Activated CD8-positive, alpha-beta memory T cell treated with anti-CD3 and anti-CD28 coated beads, Interleukin-2, amount 10 ng/mL, durations not matched to agents 7 days and 5 days (primary cell): Measurements from ENCODE around the gene UXS1. TPM values are rescaled to one million over a fixed set of nuclear protein-coding genes. Genes with fewer than 3 reads are reported as not detected.

ENCODE experiments used
- ATAC-seq: fragments of 150-1000 bp; cut with Tn5 transposase; one replicate; pipeline ENCODE4 v1.10.0; 2021; ENCODE audit warnings: moderate library complexity
- CTCF ChIA-PET: fragments of 350-600 bp; sonication (Branson Sonifier 250); formaldehyde crosslinking; loops from one replicate; lab custom pipeline; 2021; ENCODE audit warnings: antibody characterized with exemption; lab: Charles Lee
- DNase-seq: peaks from one replicate; pipeline ENCODE4 v3.0.0-alpha.2; 2020
- H3K27ac Mint-ChIP-seq: one replicate; pipeline ENCODE4 v1.8.0; 2021; ENCODE audit warnings: mild to moderate bottlenecking, mixed read lengths
- H3K27me3 Mint-ChIP-seq: one replicate; pipeline ENCODE4 v1.8.0; 2021; ENCODE audit warnings: mixed read lengths
- H3K36me3 Mint-ChIP-seq: one replicate; pipeline ENCODE4 v1.8.0; 2021; ENCODE audit warnings: mild to moderate bottlenecking, mixed read lengths
- H3K4me1 Mint-ChIP-seq: one replicate; pipeline ENCODE4 v1.8.0; 2021; ENCODE audit warnings: mixed read lengths
- H3K4me3 Mint-ChIP-seq: one replicate; pipeline ENCODE4 v1.8.0; 2021; ENCODE audit warnings: mild to moderate bottlenecking, moderate library complexity, mixed read lengths
- H3K9me3 Mint-ChIP-seq: one replicate; pipeline ENCODE4 v1.8.0; 2022; ENCODE audit warnings: low read depth, mixed read lengths
- total RNA-seq, 2 experiments: library from RNA; stranded (reverse); gene quantifications; one replicate each; pipeline ENCODE4 v1.2.3, GENCODE V29; 2021

The UXS1 gene
- total RNA-seq, 2 experiments from 2014 or later, result 90.0 to 115 TPM

DNA sequence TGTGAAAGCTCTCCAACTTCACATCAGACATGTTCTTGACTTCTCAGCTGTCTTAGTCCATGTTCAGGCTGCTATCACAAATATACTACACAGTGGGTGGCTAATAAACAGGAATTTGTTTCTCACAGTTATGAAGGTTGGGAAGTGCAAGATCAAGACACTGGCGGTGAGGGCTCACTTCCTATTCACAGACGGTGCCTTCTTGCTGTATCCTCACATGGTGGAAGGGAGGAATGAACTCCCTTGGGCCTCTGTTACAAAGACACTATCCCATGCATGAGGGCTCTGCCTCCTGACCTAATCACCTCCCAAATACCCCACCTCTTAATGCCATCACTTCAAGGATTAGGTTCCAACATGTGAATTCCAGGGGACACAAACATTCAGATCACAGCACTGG lies 9.7 kb downstream of the UXS1 start:
- Mint-ChIP-seq H3K4me1 (peaks cover 45% of the 10 kb centered on the region), H3K27me3 (no peaks in the 10 kb centered on the region), H3K36me3 (peaks cover 25% of the 10 kb centered on the region), H3K9me3 (no peaks in the 10 kb centered on the region), H3K4me3 (no peak overlapping the region), H3K27ac (no peak overlapping the region)
- DNase-seq (no peak), ATAC-seq (no peak)
- CTCF ChIA-PET, result interaction anchor here (1.3 to 3.1 kb wide), 2 partner anchors 9 to 79 kb away, joined by 3 to 7 read pairs; no protein-coding TSS in a partner anchor

DNA sequence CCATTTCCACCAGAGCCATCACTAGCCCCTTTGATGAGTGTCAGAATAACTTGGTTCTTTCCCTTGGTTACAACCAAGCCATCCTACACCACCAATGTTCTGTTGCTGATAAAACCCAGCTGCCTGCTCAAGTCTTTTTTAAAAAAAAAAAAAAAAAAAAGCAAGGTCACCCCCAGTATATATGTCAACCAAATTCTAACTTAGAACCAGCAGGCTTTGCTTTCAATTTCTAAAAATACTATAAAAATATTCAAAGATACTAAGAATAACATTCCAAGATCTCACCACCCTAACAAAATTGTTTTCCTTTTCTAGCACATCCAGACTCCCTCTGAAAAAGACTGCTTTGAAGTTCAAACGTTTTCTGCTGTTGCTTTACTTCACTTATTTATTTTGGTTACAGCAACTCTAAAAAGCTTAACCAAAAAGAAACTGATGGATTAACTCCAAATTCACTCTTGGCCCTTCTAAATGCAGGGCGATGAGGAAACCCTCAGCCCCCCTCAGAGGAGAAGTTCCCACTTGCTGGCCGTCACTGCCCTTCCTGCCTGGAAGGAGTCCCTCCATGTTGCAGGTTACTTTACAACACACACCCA lies 10.9 kb downstream of the UXS1 start:
- Mint-ChIP-seq H3K4me1 (peaks cover 33% of the 10 kb centered on the region), H3K9me3 (no peaks in the 10 kb centered on the region), H3K36me3 (peaks cover 21% of the 10 kb centered on the region), H3K27me3 (no peaks in the 10 kb centered on the region), H3K27ac (no peak overlapping the region), H3K4me3 (no peak overlapping the region)
- DNase-seq (no peak), ATAC-seq (no peak)
- CTCF ChIA-PET, result interaction anchor here (1.0 to 3.1 kb wide), 4 partner anchors 10 to 78 kb away, joined by 3 to 13 read pairs (median 5); no protein-coding TSS in a partner anchor

DNA sequence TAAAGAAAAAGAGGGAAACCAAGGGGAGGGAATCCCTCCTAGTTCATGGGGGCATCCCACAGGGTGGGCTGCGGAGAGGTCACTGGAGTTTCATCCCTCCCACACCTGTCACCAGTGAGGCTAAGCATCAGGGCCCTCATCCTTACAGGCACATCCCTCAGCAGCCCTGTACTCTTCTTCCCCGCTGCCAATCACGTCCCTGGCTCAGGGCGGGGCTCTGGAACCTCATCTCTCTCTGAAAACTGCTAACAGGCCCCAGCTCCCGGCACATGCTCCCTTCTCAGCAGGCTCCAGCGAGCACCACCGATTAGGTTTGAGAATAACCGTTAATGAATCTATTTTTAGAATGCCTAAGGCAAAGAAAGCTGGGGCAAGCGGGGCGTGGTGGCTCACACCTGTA lies 13.0 kb downstream of the UXS1 start:
- H3K4me1 Mint-ChIP-seq, result peaks cover 28% of the 10 kb centered on the region

DNA sequence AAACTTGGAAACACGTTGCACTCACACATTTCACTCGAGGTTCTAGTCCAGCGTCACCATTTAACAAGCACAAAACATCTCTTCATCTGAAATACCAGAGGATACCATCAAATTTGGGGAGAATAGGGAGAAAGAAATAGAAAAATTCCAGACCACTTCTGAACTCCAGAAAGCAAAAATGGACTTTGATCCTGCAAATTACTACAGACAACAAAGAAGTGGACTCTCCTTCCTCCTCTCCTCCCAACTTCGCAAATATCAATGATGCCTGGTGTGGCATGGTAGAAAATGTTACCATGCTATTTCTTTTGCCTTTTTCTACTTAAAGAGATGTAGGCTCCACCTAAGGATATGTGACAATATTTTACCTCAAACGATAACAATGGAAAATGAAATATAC lies 13.5 kb downstream of the UXS1 start:
- peaks cover 26% of the 10 kb centered on the region for H3K4me1 Mint-ChIP-seq
- DNase-seq (no peak), ATAC-seq (no peak)
- H3K36me3 Mint-ChIP-seq, result peaks cover 13% of the 10 kb centered on the region
- H3K9me3 Mint-ChIP-seq, result no peaks in the 10 kb centered on the region
- H3K27me3 Mint-ChIP-seq, result no peaks in the 10 kb centered on the region
- no peak overlapping the region for H3K4me3 Mint-ChIP-seq
- CTCF ChIA-PET, result no interaction called here
- H3K27ac Mint-ChIP-seq, result no peak overlapping the region

More for the DNA sequence above, 13.0 kb downstream of the UXS1 start:
- Mint-ChIP-seq H3K27me3 (no peaks in the 10 kb centered on the region), H3K36me3 (peaks cover 17% of the 10 kb centered on the region), H3K4me3 (no peak overlapping the region), H3K9me3 (no peaks in the 10 kb centered on the region), H3K27ac (no peak overlapping the region)
- no peak for DNase-seq
- CTCF ChIA-PET, result no interaction called here
- no peak for ATAC-seq

DNA sequence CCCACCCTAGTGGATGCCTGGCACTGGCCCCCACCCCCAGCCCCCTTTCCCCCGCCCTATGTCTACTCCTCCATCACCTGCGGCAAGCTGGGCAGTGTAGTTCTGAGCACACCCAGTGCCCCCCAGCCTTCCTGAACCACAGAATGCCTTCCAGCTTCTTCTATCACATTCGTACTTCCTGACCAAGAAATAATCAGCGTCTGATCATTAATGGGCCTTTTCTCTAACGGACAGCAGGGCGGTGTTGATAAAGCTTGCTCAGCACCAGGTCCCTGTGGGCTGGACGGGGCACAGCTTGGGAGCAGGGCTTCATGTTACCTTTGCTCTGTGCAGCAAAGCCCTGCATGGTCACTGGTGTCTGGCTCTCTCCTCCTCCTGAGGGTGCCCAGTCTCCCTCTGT lies 15.4 kb downstream of the UXS1 start:
- no peak overlapping the region for H3K4me3 Mint-ChIP-seq
- H3K27ac Mint-ChIP-seq, result no peak overlapping the region
- no peak for ATAC-seq
- H3K36me3 Mint-ChIP-seq, result peaks cover 7% of the 10 kb centered on the region
- no peaks in the 10 kb centered on the region for H3K9me3 Mint-ChIP-seq
- no peaks in the 10 kb centered on the region for H3K27me3 Mint-ChIP-seq
- H3K4me1 Mint-ChIP-seq, result peaks cover 20% of the 10 kb centered on the region
- no peak for DNase-seq
- CTCF ChIA-PET, result no interaction called here

DNA sequence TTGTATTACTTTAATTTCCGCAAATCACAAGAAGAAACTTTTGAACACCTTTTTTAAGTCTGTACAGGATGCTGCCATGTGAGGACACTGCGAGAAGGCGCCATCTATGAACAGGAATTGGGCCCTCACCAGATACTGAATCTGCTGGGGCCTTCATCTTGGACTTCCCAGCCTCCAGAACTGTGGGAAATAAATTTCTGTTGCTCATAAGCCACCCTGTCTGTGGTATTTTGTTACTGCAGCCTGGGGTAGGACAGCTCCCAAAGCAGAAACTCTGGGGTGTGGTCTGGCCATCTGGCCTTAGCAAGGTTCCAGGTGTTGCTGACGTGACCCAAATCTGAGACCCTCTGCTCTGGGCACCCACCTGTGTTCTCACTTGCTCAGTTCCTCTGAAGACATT lies 16.5 kb downstream of the UXS1 start:
- no peaks in the 10 kb centered on the region for H3K9me3 Mint-ChIP-seq
- peaks cover 17% of the 10 kb centered on the region for H3K4me1 Mint-ChIP-seq
- no peak overlapping the region for H3K27ac Mint-ChIP-seq
- H3K27me3 Mint-ChIP-seq, result no peaks in the 10 kb centered on the region
- ATAC-seq, result no peak
- peaks cover 6% of the 10 kb centered on the region for H3K36me3 Mint-ChIP-seq
- no peak for DNase-seq
- CTCF ChIA-PET, result interaction anchor here (1.0 to 1.6 kb wide), 3 partner anchors 10 to 60 kb away, joined by 3 to 6 read pairs (median 3); no protein-coding TSS in a partner anchor
- no peak overlapping the region for H3K4me3 Mint-ChIP-seq

DNA sequence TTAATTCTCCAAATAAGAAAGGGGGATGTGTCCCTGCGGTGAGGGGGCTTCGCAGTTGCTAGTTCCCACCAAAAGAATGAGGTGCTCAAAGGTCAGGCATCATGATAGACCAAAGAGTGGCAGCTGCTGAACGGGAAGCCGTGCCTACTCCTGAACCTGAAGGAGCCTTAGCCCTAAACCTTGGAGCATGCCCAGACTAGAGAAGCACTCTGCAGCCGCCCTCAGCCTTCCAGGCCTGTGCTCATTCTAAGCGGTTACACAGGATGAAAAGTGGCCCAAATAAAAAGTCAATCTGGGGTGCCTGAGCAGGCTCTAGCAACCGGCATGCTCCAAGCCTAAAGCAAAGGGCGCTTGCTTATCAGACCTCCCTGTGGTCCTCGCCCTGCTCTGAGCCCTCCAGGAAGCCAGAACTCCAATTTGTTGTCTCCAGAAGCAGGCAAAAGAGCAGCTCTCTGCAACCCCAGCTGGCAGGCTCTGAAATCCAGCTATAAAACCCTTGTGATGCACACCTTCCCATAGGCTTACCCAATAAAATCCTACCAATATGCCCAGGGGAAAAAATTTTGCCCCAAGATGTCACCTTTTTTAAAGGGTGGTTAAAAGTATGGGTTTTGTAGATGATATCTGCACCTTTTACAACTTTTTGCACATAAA lies 17.5 kb downstream of the UXS1 start:
- no peak overlapping the region for H3K27ac Mint-ChIP-seq
- H3K4me3 Mint-ChIP-seq, result no peak overlapping the region
- DNase-seq (no peak), ATAC-seq (no peak)
- peaks cover 6% of the 10 kb centered on the region for H3K36me3 Mint-ChIP-seq
- CTCF ChIA-PET, result interaction anchor here (1.0 to 1.6 kb wide), 3 partner anchors 9 to 59 kb away, joined by 3 to 6 read pairs (median 3); no protein-coding TSS in a partner anchor
- H3K27me3 Mint-ChIP-seq, result no peaks in the 10 kb centered on the region
- peaks cover 17% of the 10 kb centered on the region for H3K4me1 Mint-ChIP-seq
- no peaks in the 10 kb centered on the region for H3K9me3 Mint-ChIP-seq

DNA sequence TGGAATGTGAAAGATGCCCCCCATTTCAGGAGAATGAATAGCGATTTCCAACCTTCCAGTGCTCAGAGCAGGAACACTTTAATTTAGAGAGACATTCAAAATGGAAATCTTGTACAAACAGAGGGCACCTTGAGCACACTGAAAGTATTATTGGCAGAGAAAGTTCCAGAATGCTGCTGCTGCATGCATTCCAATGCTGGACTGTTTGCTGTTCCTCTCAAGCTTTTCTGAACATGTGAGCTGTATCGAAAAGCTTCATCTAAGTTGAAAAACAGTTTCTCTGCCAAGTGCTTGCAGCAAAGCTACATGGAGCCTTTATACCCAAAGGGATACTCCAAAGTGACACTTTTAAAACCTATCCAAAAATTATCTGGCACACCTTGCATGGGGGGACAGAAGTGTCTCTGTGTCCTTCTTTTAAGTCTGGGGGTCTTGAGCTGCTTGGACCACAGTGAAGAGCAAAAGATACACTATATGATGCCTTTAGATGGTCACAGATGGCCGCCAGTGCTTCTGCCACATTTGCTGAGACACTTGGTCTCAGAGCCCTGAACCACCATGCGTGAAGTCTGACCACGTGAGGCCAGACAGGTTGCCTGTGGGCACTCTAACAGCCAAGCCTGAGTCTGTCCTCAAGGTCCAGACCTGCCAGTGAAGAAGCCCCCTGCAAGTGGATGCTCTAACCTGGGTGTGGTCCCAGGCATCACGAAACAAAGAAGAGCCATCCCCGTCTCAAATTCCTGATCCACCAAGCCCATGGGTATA lies 18.8 kb downstream of the UXS1 start:
- Mint-ChIP-seq H3K27me3 (no peaks in the 10 kb centered on the region), H3K4me1 (peaks cover 17% of the 10 kb centered on the region), H3K9me3 (no peaks in the 10 kb centered on the region), H3K27ac (no peak overlapping the region), H3K4me3 (no peak overlapping the region), H3K36me3 (peaks cover 6% of the 10 kb centered on the region)
- ATAC-seq (no peak), DNase-seq (no peak)
- CTCF ChIA-PET, result no interaction called here

DNA sequence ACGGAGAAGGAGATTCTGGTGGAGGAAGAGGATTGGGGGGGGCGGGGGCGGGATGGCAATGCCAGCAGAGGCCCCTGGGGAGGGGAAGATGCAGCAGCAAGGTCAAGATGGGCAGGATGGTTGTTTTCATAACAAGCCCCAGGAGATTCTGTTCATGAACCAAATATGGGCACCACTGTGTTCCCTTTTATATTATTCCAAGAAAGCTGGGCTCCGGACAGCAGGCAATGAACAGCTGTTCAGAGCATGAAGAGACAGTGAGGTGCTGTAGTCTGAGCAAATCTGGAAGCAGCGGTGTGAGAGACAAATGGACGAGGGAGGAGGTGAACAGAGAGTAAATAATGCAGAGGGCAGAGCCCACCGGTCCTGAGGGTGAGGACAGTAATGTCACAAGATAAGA lies 20.0 kb downstream of the UXS1 start:
- H3K36me3 Mint-ChIP-seq, result peaks cover 6% of the 10 kb centered on the region
- DNase-seq, result no peak
- no peak for ATAC-seq
- H3K27me3 Mint-ChIP-seq, result no peaks in the 10 kb centered on the region
- H3K4me1 Mint-ChIP-seq, result peaks cover 17% of the 10 kb centered on the region
- CTCF ChIA-PET, result interaction anchor here (0.9 to 1.4 kb wide), 3 partner anchors 10 to 69 kb away, joined by 3 to 6 read pairs (median 3); no protein-coding TSS in a partner anchor
- H3K4me3 Mint-ChIP-seq, result no peak overlapping the region
- H3K9me3 Mint-ChIP-seq, result no peaks in the 10 kb centered on the region
- no peak overlapping the region for H3K27ac Mint-ChIP-seq

DNA sequence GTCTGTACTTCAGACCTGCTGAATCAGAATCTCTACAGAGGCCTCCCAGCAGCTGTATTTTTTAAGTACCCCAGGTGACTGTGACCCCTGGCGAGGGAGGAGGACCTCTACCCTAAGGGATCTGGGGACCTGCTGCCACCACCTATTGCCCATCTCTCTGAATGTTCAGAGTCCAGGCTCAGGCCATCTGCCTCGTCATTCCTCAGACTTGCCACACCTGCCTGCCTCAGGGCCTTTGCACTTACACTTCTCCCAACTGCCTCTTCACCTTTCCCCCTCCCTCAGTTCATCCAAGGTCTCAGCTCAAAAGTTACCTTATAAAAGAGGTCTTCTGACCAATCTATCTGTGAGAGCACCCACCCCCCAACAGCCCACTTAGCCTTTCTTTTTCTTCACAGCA lies 21.5 kb downstream of the UXS1 start:
- DNase-seq (no peak), ATAC-seq (no peak)
- Mint-ChIP-seq H3K27me3 (no peaks in the 10 kb centered on the region), H3K9me3 (no peaks in the 10 kb centered on the region), H3K36me3 (peaks cover 2% of the 10 kb centered on the region), H3K4me3 (no peak overlapping the region), H3K27ac (peak overlapping the region; percentile 4), H3K4me1 (peaks cover 24% of the 10 kb centered on the region)
- CTCF ChIA-PET, result interaction anchor here (1.2 kb wide), 1 partner anchor 12 kb away, joined by 6 read pairs; no protein-coding TSS in a partner anchor

DNA sequence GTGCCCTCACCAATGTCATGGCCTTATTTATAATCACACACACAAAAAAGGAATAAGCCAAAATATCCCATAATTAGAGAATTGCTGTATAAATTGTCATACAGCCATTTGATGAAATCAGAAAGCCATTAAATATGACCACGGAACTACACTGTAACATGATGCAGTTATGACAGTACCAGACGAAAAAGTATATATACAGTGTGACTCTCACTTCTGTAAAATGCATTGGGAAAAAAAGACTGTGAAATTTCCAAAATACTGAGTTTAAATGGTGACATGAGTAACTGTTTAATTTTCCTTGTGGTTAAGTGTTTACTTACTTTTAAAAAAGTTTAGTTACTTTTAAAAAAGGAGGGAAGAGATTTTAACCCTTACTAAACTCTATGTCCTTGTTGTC lies 25.4 kb downstream of the UXS1 start:
- Mint-ChIP-seq H3K4me1 (peaks cover 30% of the 10 kb centered on the region), H3K36me3 (peaks cover 13% of the 10 kb centered on the region), H3K27ac (no peak overlapping the region), H3K4me3 (no peak overlapping the region), H3K27me3 (no peaks in the 10 kb centered on the region), H3K9me3 (no peaks in the 10 kb centered on the region)
- CTCF ChIA-PET, result interaction anchor here (3.1 kb wide), 1 partner anchor 14 kb away, joined by 13 read pairs; no protein-coding TSS in a partner anchor
- DNase-seq, result no peak
- ATAC-seq, result no peak

DNA sequence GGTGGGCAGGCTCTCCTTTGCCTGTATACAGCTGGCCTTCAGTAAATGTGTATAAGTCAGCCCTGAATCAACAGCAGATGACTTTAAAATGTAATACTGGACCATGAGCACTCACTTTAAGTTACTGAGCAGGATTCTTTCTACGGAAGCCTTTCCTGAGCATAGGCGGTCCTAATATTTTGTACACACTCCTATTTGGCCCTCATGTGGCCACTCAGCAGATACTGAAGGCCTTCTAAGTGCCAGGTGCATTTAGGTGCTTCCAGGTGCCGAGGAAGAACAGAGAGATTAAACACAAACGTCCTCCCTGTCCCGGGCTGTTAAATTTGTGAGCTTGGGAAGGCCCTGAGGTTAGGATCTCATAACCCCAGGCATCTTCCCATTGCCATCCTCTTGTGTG lies 27.0 kb downstream of the UXS1 start:
- Mint-ChIP-seq H3K36me3 (peaks cover 21% of the 10 kb centered on the region), H3K4me1 (peaks cover 40% of the 10 kb centered on the region), H3K27ac (no peak overlapping the region), H3K9me3 (no peaks in the 10 kb centered on the region), H3K4me3 (no peak overlapping the region), H3K27me3 (no peaks in the 10 kb centered on the region)
- ATAC-seq (no peak), DNase-seq (no peak)
- CTCF ChIA-PET, result interaction anchor here (1.1 to 3.1 kb wide), 2 partner anchors 10 to 16 kb away, joined by 3 to 13 read pairs; no protein-coding TSS in a partner anchor

DNA sequence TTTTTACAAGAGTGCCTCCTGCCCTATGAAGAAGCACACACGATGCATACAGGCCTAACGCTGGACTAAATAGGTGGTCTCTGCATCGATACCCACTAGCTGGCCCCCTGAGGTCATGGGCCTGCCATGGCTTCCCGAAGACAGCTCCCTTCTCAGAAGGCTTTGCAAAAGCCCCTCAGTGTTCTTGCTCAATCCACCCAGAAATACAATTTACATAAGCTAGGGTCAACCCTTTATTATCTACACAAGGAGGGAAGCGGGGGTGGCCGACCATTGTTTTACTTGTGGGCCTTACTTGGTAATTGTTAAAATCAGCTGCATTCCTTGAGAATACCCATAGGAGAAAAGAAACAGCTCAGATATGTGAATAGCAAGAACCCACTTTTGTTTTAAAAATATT lies 28.5 kb downstream of the UXS1 start:
- no peak for ATAC-seq
- H3K4me3 Mint-ChIP-seq, result no peak overlapping the region
- peaks cover 24% of the 10 kb centered on the region for H3K36me3 Mint-ChIP-seq
- no peaks in the 10 kb centered on the region for H3K9me3 Mint-ChIP-seq
- H3K27me3 Mint-ChIP-seq, result no peaks in the 10 kb centered on the region
- CTCF ChIA-PET, result interaction anchor here (0.6 to 3.1 kb wide), 3 partner anchors 17 to 417 kb away, joined by 3 to 13 read pairs (median 4); no protein-coding TSS in a partner anchor
- DNase-seq, result no peak
- H3K4me1 Mint-ChIP-seq, result peaks cover 53% of the 10 kb centered on the region
- H3K27ac Mint-ChIP-seq, result no peak overlapping the region
